HG03354 (cell line): ENCODE measurements around the gene DNAJB4.
"Not testable (repeated sequence)": the region's sequence is repeated elsewhere in the genome, so short reads cannot be mapped to it uniquely, and the experiment has no call there.

Experiments used
- ATAC-seq: cut with Tn5 transposase; IDR thresholded peaks from one replicate; pipeline ENCODE4 v1.9.1; 2021; ENCODE audit warnings: mild to moderate bottlenecking; ENCODE audit not compliant: unreplicated experiment, poor library complexity, severe bottlenecking

Gene DNAJB4

DNA sequence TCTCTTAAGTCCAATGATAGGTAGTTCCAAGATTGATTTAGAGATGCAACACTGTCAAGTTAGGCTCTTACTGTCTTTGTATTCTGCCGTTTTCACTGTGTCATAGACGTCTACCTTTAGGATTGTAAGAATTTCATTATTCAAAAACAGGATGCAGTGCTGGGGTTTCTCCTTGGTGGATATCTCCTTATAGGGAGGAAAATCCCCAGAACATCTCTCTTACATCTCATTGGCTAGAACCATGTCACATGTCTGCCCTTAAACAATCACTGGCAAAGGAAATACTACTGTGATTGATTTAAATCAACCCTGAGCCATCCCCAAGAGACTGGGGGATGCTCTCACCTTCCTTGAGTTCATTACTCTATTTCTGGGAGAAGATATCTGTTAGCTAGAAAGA is 15.0 kb upstream of the DNAJB4 start:
- ATAC-seq = no peak

DNA sequence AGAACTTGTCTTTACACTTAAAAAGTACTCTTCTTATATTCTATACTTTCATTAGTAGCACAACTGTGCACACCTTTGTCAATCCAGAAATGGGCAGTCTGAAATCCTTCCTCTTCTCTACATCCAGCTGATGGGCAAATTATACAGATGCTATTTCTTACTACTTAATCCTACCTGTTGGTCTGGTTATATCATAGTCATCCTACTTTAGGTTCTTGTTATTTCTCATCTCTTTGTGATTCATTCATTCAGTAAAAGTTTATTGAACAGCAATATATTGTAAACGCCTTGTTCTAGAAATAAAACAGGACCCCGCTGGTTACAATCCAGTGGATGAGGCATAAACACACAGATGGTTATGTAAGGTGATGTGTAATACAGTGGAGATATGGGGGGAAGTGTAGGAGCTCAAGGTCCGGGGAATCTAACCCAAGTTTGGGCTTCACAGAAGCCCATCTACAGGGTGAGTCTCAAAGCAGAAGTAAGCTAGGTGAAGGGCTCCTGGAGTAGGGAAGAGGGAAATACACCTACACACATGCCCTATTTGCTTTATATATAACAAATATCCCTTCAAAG is 14.0 kb upstream of the DNAJB4 start:
- no peak for ATAC-seq

DNA sequence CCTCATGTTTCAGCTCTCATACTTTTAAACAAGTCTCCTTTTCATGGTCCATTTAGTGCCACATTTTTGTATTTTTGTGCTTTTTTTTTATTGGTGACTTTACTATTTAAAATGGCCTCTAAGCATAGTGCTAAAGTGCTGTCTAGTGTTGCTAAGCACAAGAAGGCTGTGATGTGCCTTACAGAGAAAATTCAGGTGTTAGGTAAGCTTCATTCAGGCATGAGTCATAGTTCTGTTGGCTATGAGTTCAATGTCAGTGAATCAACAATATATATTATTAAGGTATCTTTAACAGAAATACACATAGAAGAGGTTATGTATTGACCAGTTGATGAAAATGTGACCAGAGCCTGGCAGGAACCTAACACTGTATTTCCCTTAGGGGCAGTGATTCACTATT is 13.1 kb upstream of the DNAJB4 start:
- ATAC-seq = no peak

- no peak for ATAC-seq
These were observed 10.5 kb upstream of the DNAJB4 start for GRCh38 chr1:77994117-77994705.

GRCh38 chr1:77996734-77997133 is 8.0 kb upstream of the DNAJB4 start:
- no peak for ATAC-seq

DNA sequence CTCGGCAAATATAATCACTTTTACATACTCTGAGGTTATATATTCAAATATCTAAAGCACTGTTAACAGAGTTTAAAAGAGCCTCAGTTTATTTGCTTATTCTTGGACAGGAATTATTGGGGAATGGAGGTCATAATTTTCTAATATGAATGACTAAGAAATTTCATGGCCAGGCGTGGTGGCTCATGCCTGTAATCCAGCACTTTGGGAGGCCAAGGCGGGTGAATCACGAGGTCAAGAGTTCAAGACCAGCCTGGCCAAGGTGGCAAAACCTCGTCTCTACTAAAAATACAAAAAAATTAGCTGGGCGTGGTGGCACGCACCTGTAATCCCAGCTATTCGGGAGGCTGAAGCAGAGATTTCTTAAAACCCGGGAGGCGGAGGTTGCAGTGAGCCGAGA is 4.2 kb upstream of the DNAJB4 start:
- ATAC-seq = not testable (repeated sequence)

DNA sequence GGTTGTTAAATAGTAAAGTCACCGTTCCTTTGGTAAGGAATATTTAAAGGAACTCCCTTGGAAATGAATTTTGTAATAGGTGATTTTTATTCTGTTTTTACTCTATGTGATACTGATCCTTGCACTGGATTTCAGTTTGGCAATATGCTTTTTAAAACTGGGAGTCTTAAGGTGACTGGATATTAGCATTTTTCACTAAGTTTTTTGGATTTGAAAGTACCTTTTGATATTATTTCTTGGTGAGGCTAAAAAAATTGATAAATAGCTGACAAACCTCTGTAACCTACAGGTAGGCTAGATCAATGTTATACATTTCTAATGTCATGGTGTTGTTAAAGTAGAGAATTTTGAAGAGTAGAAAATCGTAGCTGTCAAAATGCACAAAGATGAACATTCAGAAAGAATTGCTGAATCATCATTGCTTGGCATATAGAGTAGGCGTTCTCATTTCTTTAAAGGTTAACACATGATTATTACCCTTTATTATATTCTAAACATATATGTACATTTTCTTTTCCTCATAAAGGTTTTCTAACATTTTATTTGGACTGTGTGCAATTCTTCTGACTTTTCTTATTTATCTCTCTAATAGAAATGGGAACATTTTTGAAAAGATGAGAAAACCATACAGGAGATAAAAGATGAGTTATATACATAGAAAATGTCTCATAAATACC is 1.5 kb upstream of the DNAJB4 start:
- no peak for ATAC-seq

- ATAC-seq = peak; percentile 47
These were observed 639 bp upstream of the DNAJB4 start for GRCh38 chr1:78003882-78004718.

- no peak for ATAC-seq
These were observed 646 bp downstream of the DNAJB4 start for GRCh38 chr1:78005448-78005722.

GRCh38 chr1:78005755-78006154 is 1.0 kb downstream of the DNAJB4 start:
- ATAC-seq = no peak

GRCh38 chr1:78006521-78006920 is 1.8 kb downstream of the DNAJB4 start:
- ATAC-seq = no peak

GRCh38 chr1:78007677-78008341 is 3.1 kb downstream of the DNAJB4 start:
- ATAC-seq = no peak

GRCh38 chr1:78009276-78009675 is 4.5 kb downstream of the DNAJB4 start:
- ATAC-seq = no peak

DNA sequence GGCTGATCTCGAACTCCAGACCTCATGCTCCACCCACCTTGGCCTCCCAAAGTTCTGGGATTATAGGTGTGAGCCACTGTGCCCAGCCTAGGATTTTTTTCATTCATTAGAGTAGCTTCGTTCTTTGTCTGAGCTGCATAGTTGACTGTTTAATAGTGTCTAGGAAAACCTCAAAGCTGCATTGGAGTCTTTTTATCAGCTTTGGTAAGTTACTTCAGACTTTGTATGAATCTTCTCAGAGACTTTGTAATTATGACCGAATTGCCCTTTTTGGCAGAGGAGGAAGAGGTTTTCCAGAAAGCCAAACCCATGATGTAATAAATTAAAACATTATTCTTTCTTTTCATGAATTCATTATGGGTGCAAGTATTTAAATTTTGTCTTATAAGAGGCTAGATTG is 5.1 kb downstream of the DNAJB4 start:
- ATAC-seq = no peak

- no peak for ATAC-seq
These were observed 6.3 kb downstream of the DNAJB4 start for GRCh38 chr1:78011050-78011449.

GRCh38 chr1:78015148-78015547 is 10.4 kb downstream of the DNAJB4 start:
- no peak for ATAC-seq

DNA sequence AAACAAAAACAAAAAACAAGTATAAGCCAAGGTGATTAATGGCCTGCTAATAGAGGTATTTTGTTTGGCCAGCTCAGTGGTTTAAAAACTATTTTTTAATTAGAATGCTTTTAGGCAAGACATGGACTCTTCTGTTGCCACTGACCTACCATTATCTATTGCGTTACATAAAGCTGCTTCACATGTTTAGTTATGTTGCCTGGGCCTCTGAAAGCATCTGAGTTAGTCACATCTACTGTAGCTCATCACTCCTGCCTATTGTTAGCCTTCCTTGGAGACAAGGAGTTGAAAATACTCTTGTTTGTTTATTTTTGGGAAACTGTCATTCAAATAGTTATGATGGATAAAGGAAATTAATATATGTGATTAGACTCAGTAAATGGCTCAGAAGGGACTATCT is 14.3 kb downstream of the DNAJB4 start:
- no peak for ATAC-seq

- ATAC-seq = not testable (repeated sequence)
These were observed 16.4 kb downstream of the DNAJB4 start for GRCh38 chr1:78021134-78021533.

- no peak for ATAC-seq
These were observed 25.1 kb downstream of the DNAJB4 start for GRCh38 chr1:78029793-78030192.
